Activated CD4-positive, alpha-beta memory T cell treated with anti-CD3 and anti-CD28 coated beads for 36 hours (primary cell): ENCODE data around the gene RNF166. TPM values are rescaled to one million over a fixed set of nuclear protein-coding genes. Genes with fewer than 3 reads are reported as not detected.

Experiments
- CTCF ChIA-PET: fragments of 350-600 bp; sonication (Branson Sonifier 250); formaldehyde crosslinking; loops from one replicate; lab custom pipeline; 2021; ENCODE audit warnings: antibody characterized with exemption, inconsistent platforms; lab: Charles Lee
- POLR2A ChIA-PET: fragments of 350-600 bp; sonication (Branson Sonifier 250); formaldehyde crosslinking; loops from one replicate; lab custom pipeline; 2021; ENCODE audit warnings: antibody characterized with exemption; lab: Charles Lee
- DNase-seq: peaks from one replicate; pipeline ENCODE4 v3.0.0-alpha.2; 2020
- H3K27ac Mint-ChIP-seq: one replicate; pipeline ENCODE4 v1.8.0; 2021; ENCODE audit warnings: mixed read lengths
- H3K27me3 Mint-ChIP-seq: one replicate; pipeline ENCODE4 v1.8.0; 2021; ENCODE audit warnings: mixed read lengths
- H3K36me3 Mint-ChIP-seq: one replicate; pipeline ENCODE4 v1.8.0; 2021; ENCODE audit warnings: mixed read lengths
- H3K4me1 Mint-ChIP-seq: one replicate; pipeline ENCODE4 v1.8.0; 2021; ENCODE audit warnings: low read depth, mixed read lengths
- H3K4me3 Mint-ChIP-seq: one replicate; pipeline ENCODE4 v1.8.0; 2021; ENCODE audit warnings: mild to moderate bottlenecking, mixed read lengths
- H3K9me3 Mint-ChIP-seq: one replicate; pipeline ENCODE4 v1.8.0; 2021; ENCODE audit warnings: mixed read lengths
- intact Hi-C: fragments of 100-400 bp; cut with micrococcal nuclease; formaldehyde crosslinking; loops from one replicate; pipeline ENCODE4 v1.15.1; 2023
- total RNA-seq, 2 experiments: library from RNA; stranded (reverse); gene quantifications; one replicate each; pipeline ENCODE4 v1.2.3, GENCODE V29; 2021

The RNF166 gene
- total RNA-seq, 2 experiments from 2014 or later, result 46.4 to 55.6 TPM

GRCh38 chr16:88686439-88687253 lies 19.6 kb downstream of the RNF166 start, which contains the start of gene SNAI3:
Gene SNAI3 (minus strand): TSS chr16:88686507. CDS start chr16:88686406, 101 bp downstream.
- ChIA-PET POLR2A (interaction anchor here (1.1 to 1.3 kb wide), 4 partner anchors 15 to 50 kb away, joined by 3 to 5 read pairs (median 4); partner anchors contain the start of gene MVD), CTCF (interaction anchor here (0.6 to 4.2 kb wide), 7 partner anchors 17 to 107 kb away, joined by 3 to 36 read pairs (median 4); no protein-coding TSS in a partner anchor)
- Mint-ChIP-seq H3K36me3 (peaks cover 2% of the 10 kb centered on the region), H3K4me1 (peaks cover 40% of the 10 kb centered on the region), H3K9me3 (no peaks in the 10 kb centered on the region), H3K4me3 (peak within 1 kb of the TSS; percentile 74), H3K27ac (peak within 1 kb of the TSS; percentile 49), H3K27me3 (no peaks in the 10 kb centered on the region)
- DNase-seq, result peak; percentile 92
- intact Hi-C loops, result loop anchor here (1.0 to 10.0 kb wide), 4 partner anchors 15 to 95 kb away; partner anchors contain the start of genes IL17C and MVD

GRCh38 chr16:88686062-88686438 lies 20.2 kb downstream of the RNF166 start:
- Mint-ChIP-seq H3K36me3 (peaks cover 2% of the 10 kb centered on the region), H3K9me3 (no peaks in the 10 kb centered on the region), H3K4me1 (peaks cover 42% of the 10 kb centered on the region), H3K27me3 (no peaks in the 10 kb centered on the region), H3K4me3 (peak overlapping the region; percentile 74), H3K27ac (peak overlapping the region; percentile 49)
- CTCF ChIA-PET, result interaction anchor here (1.3 to 4.2 kb wide), 5 partner anchors 17 to 108 kb away, joined by 3 to 36 read pairs (median 4); no protein-coding TSS in a partner anchor
- intact Hi-C loops, result loop anchor here (1.0 to 10.0 kb wide), 4 partner anchors 15 to 95 kb away; partner anchors contain the start of genes IL17C and MVD
- POLR2A ChIA-PET, result interaction anchor here (1.1 to 1.2 kb wide), 2 partner anchors 15 to 21 kb away, joined by 3 to 4 read pairs; no protein-coding TSS in a partner anchor
- DNase-seq, result peak; percentile 55

- intact Hi-C loops, result loop anchor here (1.0 to 10.0 kb wide), 4 partner anchors 16 to 96 kb away; partner anchors contain the start of genes IL17C and MVD
- Mint-ChIP-seq H3K36me3 (peaks cover 4% of the 10 kb centered on the region), H3K27ac (peak overlapping the region; percentile 49)
Measured at GRCh38 chr16:88685156-88686061, 20.8 kb downstream of the RNF166 start.

GRCh38 chr16:88684569-88685155 lies 21.5 kb downstream of the RNF166 start:
- H3K4me1 Mint-ChIP-seq, result peaks cover 40% of the 10 kb centered on the region

More at GRCh38 chr16:88685156-88686061, 20.8 kb downstream of the RNF166 start:
- H3K27me3 Mint-ChIP-seq, result no peaks in the 10 kb centered on the region
- POLR2A ChIA-PET, result interaction anchor here (1.1 kb wide), 1 partner anchor 15 kb away, joined by 8 read pairs; no protein-coding TSS in a partner anchor
- peaks cover 39% of the 10 kb centered on the region for H3K4me1 Mint-ChIP-seq
- peak; percentile 82 for DNase-seq
- H3K9me3 Mint-ChIP-seq, result no peaks in the 10 kb centered on the region
- CTCF ChIA-PET, result interaction anchor here (0.9 to 4.2 kb wide), 8 partner anchors 10 to 115 kb away, joined by 3 to 36 read pairs (median 4); partner anchors contain the start of gene ZC3H18
- peak overlapping the region; percentile 74 for H3K4me3 Mint-ChIP-seq

GRCh38 chr16:88681709-88682451 lies 24.3 kb downstream of the RNF166 start:
- Mint-ChIP-seq H3K36me3 (peaks cover 4% of the 10 kb centered on the region), H3K9me3 (no peaks in the 10 kb centered on the region), H3K27me3 (no peaks in the 10 kb centered on the region), H3K4me1 (peaks cover 40% of the 10 kb centered on the region), H3K4me3 (peak overlapping the region; percentile 65), H3K27ac (peak overlapping the region; percentile 96)
- DNase-seq, result peak; percentile 91
- POLR2A ChIA-PET, result interaction anchor here (0.5 to 2.3 kb wide), 3 partner anchors 18 to 93 kb away, joined by 3 to 16 read pairs (median 4); partner anchors contain the start of genes CTU2 and RNF166
- intact Hi-C loops, result loop anchor here (1.0 to 10.0 kb wide), 4 partner anchors 19 to 100 kb away; partner anchors contain the start of genes CYBA and IL17C
- CTCF ChIA-PET, result interaction anchor here (0.9 to 1.5 kb wide), 4 partner anchors 17 to 526 kb away, joined by 3 to 4 read pairs (median 4); no protein-coding TSS in a partner anchor

More at GRCh38 chr16:88684569-88685155, 21.5 kb downstream of the RNF166 start:
- POLR2A ChIA-PET, result interaction anchor here (1.1 kb wide), 1 partner anchor 16 kb away, joined by 8 read pairs; no protein-coding TSS in a partner anchor
- no peak for DNase-seq
- intact Hi-C loops, result loop anchor here (10.0 kb wide), 1 partner anchor 50 kb away; the partner anchor contains the start of gene IL17C
- Mint-ChIP-seq H3K27me3 (no peaks in the 10 kb centered on the region), H3K9me3 (no peaks in the 10 kb centered on the region), H3K36me3 (peaks cover 4% of the 10 kb centered on the region), H3K27ac (no peak overlapping the region), H3K4me3 (peak overlapping the region; percentile 74)
- CTCF ChIA-PET, result interaction anchor here (0.7 to 4.2 kb wide), 6 partner anchors 12 to 115 kb away, joined by 3 to 36 read pairs (median 4); partner anchors contain the start of gene ZC3H18

- DNase-seq, result peak; percentile 76
- Mint-ChIP-seq H3K27me3 (no peaks in the 10 kb centered on the region), H3K4me1 (peaks cover 40% of the 10 kb centered on the region), H3K27ac (peak overlapping the region; percentile 96), H3K4me3 (peak overlapping the region; percentile 65), H3K36me3 (peaks cover 4% of the 10 kb centered on the region), H3K9me3 (no peaks in the 10 kb centered on the region)
- ChIA-PET CTCF (interaction anchor here (0.6 to 1.5 kb wide), 6 partner anchors 11 to 527 kb away, joined by 3 to 4 read pairs (median 4); no protein-coding TSS in a partner anchor), POLR2A (interaction anchor here (0.9 to 2.3 kb wide), 2 partner anchors 19 to 24 kb away, joined by 4 to 16 read pairs; partner anchors contain the start of genes CTU2 and RNF166)
- intact Hi-C loops, result loop anchor here (1.0 to 10.0 kb wide), 4 partner anchors 20 to 101 kb away; partner anchors contain the start of genes CYBA and IL17C
Measured at GRCh38 chr16:88681084-88681680, 25.0 kb downstream of the RNF166 start.

- Mint-ChIP-seq H3K9me3 (no peaks in the 10 kb centered on the region), H3K36me3 (peaks cover 4% of the 10 kb centered on the region), H3K27me3 (no peaks in the 10 kb centered on the region), H3K4me3 (peak overlapping the region; percentile 65), H3K27ac (peak overlapping the region; percentile 96), H3K4me1 (peaks cover 40% of the 10 kb centered on the region)
- intact Hi-C loops, result loop anchor here (1.0 to 10.0 kb wide), 4 partner anchors 21 to 102 kb away; partner anchors contain the start of genes CYBA and IL17C
- DNase-seq, result no peak
- CTCF ChIA-PET, result interaction anchor here (0.6 to 1.5 kb wide), 8 partner anchors 9 to 126 kb away, joined by 3 to 6 read pairs (median 4); no protein-coding TSS in a partner anchor
- POLR2A ChIA-PET, result interaction anchor here (0.9 to 2.3 kb wide), 3 partner anchors 20 to 110 kb away, joined by 3 to 16 read pairs (median 4); partner anchors contain the start of genes CTU2, RNF166 and ZC3H18
Measured at GRCh38 chr16:88680554-88681083, 25.6 kb downstream of the RNF166 start.

- CTCF ChIA-PET, result interaction anchor here (1.0 kb wide), 1 partner anchor 13 kb away, joined by 3 read pairs; no protein-coding TSS in a partner anchor
- Mint-ChIP-seq H3K27ac (no peak overlapping the region), H3K9me3 (no peaks in the 10 kb centered on the region), H3K27me3 (no peaks in the 10 kb centered on the region), H3K36me3 (peaks cover 7% of the 10 kb centered on the region), H3K4me3 (no peak overlapping the region), H3K4me1 (peaks cover 23% of the 10 kb centered on the region)
- intact Hi-C loops, result no loop called here
- POLR2A ChIA-PET, result no interaction called here
- no peak for DNase-seq
Measured at GRCh38 chr16:88678224-88678979, 27.8 kb downstream of the RNF166 start.

- H3K4me1 Mint-ChIP-seq, result peaks cover 21% of the 10 kb centered on the region
- peaks cover 7% of the 10 kb centered on the region for H3K36me3 Mint-ChIP-seq
- no peak overlapping the region for H3K4me3 Mint-ChIP-seq
- H3K27me3 Mint-ChIP-seq, result no peaks in the 10 kb centered on the region
- no peaks in the 10 kb centered on the region for H3K9me3 Mint-ChIP-seq
- intact Hi-C loops, result no loop called here
- ChIA-PET POLR2A (no interaction called here), CTCF (interaction anchor here (1.0 kb wide), 1 partner anchor 14 kb away, joined by 3 read pairs; no protein-coding TSS in a partner anchor)
- H3K27ac Mint-ChIP-seq, result no peak overlapping the region
- no peak for DNase-seq
Measured at GRCh38 chr16:88677721-88678120, 28.5 kb downstream of the RNF166 start.
